GM18951 (cell line): Measurements from ENCODE around the gene APP.

Source experiments
- POLR2A ChIP-seq: IDR thresholded peaks from 4 replicates; pipeline ENCODE4 v1.6.1; 2011; ENCODE audit warnings: mild to moderate bottlenecking; ENCODE audit not compliant: insufficient read length, insufficient read depth; ENCODE audit errors: extremely low read depth
- in situ Hi-C: fragments of 300-500 bp; cut with MboI; formaldehyde crosslinking; loops from one replicate; pipeline ENCODE4 v1.12.0; 2022; ENCODE audit warnings: low sequenced_read_pairs, mixed read lengths, inconsistent platforms; ENCODE audit not compliant: unreplicated experiment

Gene APP

GRCh38 chr21:25911730-25912401, 258.7 kb downstream of the APP start:
- no peak for TF ChIP-seq POLR2A
- in situ Hi-C loops, result no loop called here

- in situ Hi-C loops, result no loop called here
- no peak for TF ChIP-seq POLR2A
Observed at GRCh38 chr21:25910809-25911208, 259.8 kb downstream of the APP start.

GRCh38 chr21:25909341-25909740, 261.2 kb downstream of the APP start:
- in situ Hi-C loops, result no loop called here
- no peak for TF ChIP-seq POLR2A

GRCh38 chr21:25908495-25908894, 262.1 kb downstream of the APP start:
- no peak for TF ChIP-seq POLR2A
- in situ Hi-C loops, result no loop called here

GRCh38 chr21:25907573-25908275, 262.8 kb downstream of the APP start:
- no peak for TF ChIP-seq POLR2A
- in situ Hi-C loops, result no loop called here

- in situ Hi-C loops, result no loop called here
Observed at GRCh38 chr21:25906587-25906986, 264.0 kb downstream of the APP start.

GRCh38 chr21:25905126-25905525, 265.4 kb downstream of the APP start:
- in situ Hi-C loops, result no loop called here
- no peak for TF ChIP-seq POLR2A

More at GRCh38 chr21:25906587-25906986, 264.0 kb downstream of the APP start:
- TF ChIP-seq POLR2A, result no peak

- in situ Hi-C loops, result no loop called here
- TF ChIP-seq POLR2A, result no peak
Observed at GRCh38 chr21:25904044-25904695, 266.4 kb downstream of the APP start.

- TF ChIP-seq POLR2A, result no peak
Observed at GRCh38 chr21:25903607-25904006, 267.0 kb downstream of the APP start.

GRCh38 chr21:25901330-25901979, 269.1 kb downstream of the APP start:
- no peak for TF ChIP-seq POLR2A
- in situ Hi-C loops, result no loop called here

More at GRCh38 chr21:25903607-25904006, 267.0 kb downstream of the APP start:
- in situ Hi-C loops, result no loop called here

- in situ Hi-C loops, result loop anchor here (10.0 to 25.0 kb wide), 2 partner anchors 266 to 814 kb away; no protein-coding TSS in a partner anchor
- no peak for TF ChIP-seq POLR2A
Observed at GRCh38 chr21:25898671-25899070, 271.9 kb downstream of the APP start.

- in situ Hi-C loops, result loop anchor here (10.0 to 25.0 kb wide), 2 partner anchors 267 to 815 kb away; no protein-coding TSS in a partner anchor
- TF ChIP-seq POLR2A, result no peak
Observed at GRCh38 chr21:25897383-25897782, 273.2 kb downstream of the APP start.

- no peak for TF ChIP-seq POLR2A
- in situ Hi-C loops, result loop anchor here (10.0 to 25.0 kb wide), 2 partner anchors 268 to 816 kb away; no protein-coding TSS in a partner anchor
Observed at GRCh38 chr21:25896501-25897056, 274.0 kb downstream of the APP start.
